IMR-90 (cell line): Measurements from ENCODE around the gene UPK1B.
"Not testable (repeated sequence)": the region's sequence is repeated elsewhere in the genome, so short reads cannot be mapped to it uniquely, and the experiment has no call there.

ENCODE experiments used
- BHLHE40 ChIP-seq: fragments of 150-350 bp; IDR thresholded peaks from 2 replicates; pipeline ENCODE4 v1.6.1; 2016; ENCODE audit warnings: mild to moderate bottlenecking, low read depth, low read length
- CEBPB ChIP-seq: IDR thresholded peaks from 2 replicates; pipeline ENCODE4 v1.6.1; 2012; ENCODE audit warnings: low read depth, low read length, improper control_type of control experiment
- CTCF ChIP-seq: conservative IDR thresholded peaks from 2 replicates; pipeline ENCODE4 v1.5.1; 2012; ENCODE audit warnings: mild to moderate bottlenecking, low read depth, low read length, improper control_type of control experiment
- FOS ChIP-seq: fragments of 150-350 bp; IDR thresholded peaks from 2 replicates; pipeline ENCODE4 v1.6.1; 2016; ENCODE audit warnings: low read depth, low read length
- MAZ ChIP-seq: IDR thresholded peaks from 2 replicates; pipeline ENCODE4 v1.6.1; 2012; ENCODE audit warnings: low read depth, mild to moderate bottlenecking, low read length, improper control_type of control experiment, moderate library complexity, borderline replicate concordance
- MXI1 ChIP-seq: IDR thresholded peaks from 2 replicates; pipeline ENCODE4 v1.6.1; 2012; ENCODE audit warnings: low read depth, mild to moderate bottlenecking, low read length, moderate library complexity, borderline replicate concordance
- NFE2L2 ChIP-seq: fragments of 150-350 bp; IDR thresholded peaks from 2 replicates; pipeline ENCODE4 v1.6.1; 2016; ENCODE audit warnings: low read depth, mild to moderate bottlenecking, low read length
- POLR2A ChIP-seq: IDR thresholded peaks from 2 replicates; pipeline ENCODE4 v1.6.1; 2012; ENCODE audit warnings: mild to moderate bottlenecking, low read depth, low read length
- RAD21 ChIP-seq: IDR thresholded peaks from 2 replicates; pipeline ENCODE4 v1.6.1; 2012; ENCODE audit warnings: low read length, improper control_type of control experiment
- RCOR1 ChIP-seq: IDR thresholded peaks from 2 replicates; pipeline ENCODE4 v1.6.1; 2012; ENCODE audit warnings: mild to moderate bottlenecking, low read length, improper control_type of control experiment; ENCODE audit not compliant: insufficient replicate concordance
- RFX5 ChIP-seq: IDR thresholded peaks from 2 replicates; pipeline ENCODE4 v1.8.0; 2012; ENCODE audit warnings: low read depth, mild to moderate bottlenecking, low read length, moderate library complexity
- SMC3 ChIP-seq: fragments of 150-350 bp; IDR thresholded peaks from 2 replicates; pipeline ENCODE4 v1.6.1; 2016; ENCODE audit warnings: low read depth, mild to moderate bottlenecking, antibody characterized with exemption, low read length, moderate library complexity
- USF2 ChIP-seq: fragments of 150-350 bp; IDR thresholded peaks from 2 replicates; pipeline ENCODE4 v1.6.1; 2017; ENCODE audit warnings: mild to moderate bottlenecking, antibody characterized with exemption, low read length, low read depth

- TF ChIP-seq CTCF, CEBPB, BHLHE40, MAZ, RCOR1, USF2, POLR2A, MXI1, NFE2L2, RAD21, FOS, RFX5, SMC3: not testable (repeated sequence)
Observed at GRCh38 chr3:119139360-119139759, 34.0 kb upstream of the UPK1B start.
